GM19397 (cell line): ENCODE results near the gene MAGI2.
"Not testable (repeated sequence)": the region's sequence is repeated elsewhere in the genome, so short reads cannot be mapped to it uniquely, and the experiment has no call there.

Source experiments
- ATAC-seq: cut with Tn5 transposase; IDR thresholded peaks from one replicate; pipeline ENCODE4 v1.9.1; 2021; ENCODE audit warnings: mild to moderate bottlenecking, moderate library complexity; ENCODE audit not compliant: unreplicated experiment

MAGI2 gene

GRCh38 chr7:79452032-79452494, 1.4 kb downstream of the MAGI2 start:
- ATAC-seq: no peak

- ATAC-seq: no peak
Observed at GRCh38 chr7:79451580-79451979, 1.9 kb downstream of the MAGI2 start.

- ATAC-seq: not testable (repeated sequence)
Observed at GRCh38 chr7:79442766-79443165, 10.7 kb downstream of the MAGI2 start.

- no peak for ATAC-seq
Observed at GRCh38 chr7:79436378-79436777, 17.1 kb downstream of the MAGI2 start.

GRCh38 chr7:79434867-79435266, 18.6 kb downstream of the MAGI2 start:
- ATAC-seq: no peak

- no peak for ATAC-seq
Observed at GRCh38 chr7:79434098-79434497, 19.4 kb downstream of the MAGI2 start.

- no peak for ATAC-seq
Observed at GRCh38 chr7:79430391-79430790, 23.1 kb downstream of the MAGI2 start.

- no peak for ATAC-seq
Observed at GRCh38 chr7:79425665-79426064, 27.8 kb downstream of the MAGI2 start.

GRCh38 chr7:79421751-79422150, 31.7 kb downstream of the MAGI2 start:
- no peak for ATAC-seq

GRCh38 chr7:79420464-79420863, 33.0 kb downstream of the MAGI2 start:
- no peak for ATAC-seq

- no peak for ATAC-seq
Observed at GRCh38 chr7:79414910-79415309, 38.6 kb downstream of the MAGI2 start.

GRCh38 chr7:79412915-79413314, 40.6 kb downstream of the MAGI2 start:
- no peak for ATAC-seq

- no peak for ATAC-seq
Observed at GRCh38 chr7:79412438-79412837, 41.0 kb downstream of the MAGI2 start.

- ATAC-seq: no peak
Observed at GRCh38 chr7:79410345-79410744, 43.1 kb downstream of the MAGI2 start.

GRCh38 chr7:79407351-79407750, 46.1 kb downstream of the MAGI2 start:
- ATAC-seq: no peak

- ATAC-seq: no peak
Observed at GRCh38 chr7:79406371-79406770, 47.1 kb downstream of the MAGI2 start.

GRCh38 chr7:79405368-79405767, 48.1 kb downstream of the MAGI2 start:
- ATAC-seq: no peak

GRCh38 chr7:79403879-79404278, 49.6 kb downstream of the MAGI2 start:
- no peak for ATAC-seq

- ATAC-seq: no peak
Observed at GRCh38 chr7:79403451-79403850, 50.0 kb downstream of the MAGI2 start.

- no peak for ATAC-seq
Observed at GRCh38 chr7:79401254-79401653, 52.2 kb downstream of the MAGI2 start.

- ATAC-seq: no peak
Observed at GRCh38 chr7:79400222-79400621, 53.2 kb downstream of the MAGI2 start.

GRCh38 chr7:79398138-79398749, 55.2 kb downstream of the MAGI2 start:
- ATAC-seq: no peak

- ATAC-seq: no peak
Observed at GRCh38 chr7:79386688-79387422, 66.6 kb downstream of the MAGI2 start.
